Nephron (organoid): Measurements from ENCODE around the gene ZFP36L2.

Source experiments
- H3K27ac Mint-ChIP-seq, 3 experiments: 2 replicates each; pipeline ENCODE4 v1.8.0; 2020; ENCODE audit warnings: mixed read lengths in 3 of 3, mild to moderate bottlenecking in 2 of 3, moderate library complexity in 1 of 3
- H3K27me3 Mint-ChIP-seq: 2 replicates; pipeline ENCODE4 v1.8.0; 2021; ENCODE audit warnings: low read depth, mild to moderate bottlenecking, moderate library complexity, mixed read lengths
- H3K36me3 Mint-ChIP-seq: 2 replicates; pipeline ENCODE4 v1.8.0; 2020; ENCODE audit warnings: low read depth, mixed read lengths
- H3K4me1 Mint-ChIP-seq: 2 replicates; pipeline ENCODE4 v1.8.0; 2020; ENCODE audit warnings: mixed read lengths
- H3K4me3 Mint-ChIP-seq, 3 experiments: 2 replicates each; pipeline ENCODE4 v1.8.0; 2020; ENCODE audit warnings: mild to moderate bottlenecking in 3 of 3, mixed read lengths in 3 of 3, moderate library complexity in 2 of 3
- H3K9me3 Mint-ChIP-seq: 2 replicates; pipeline ENCODE4 v1.8.0; 2020; ENCODE audit warnings: mixed read lengths
- CTCF ChIP-seq, 3 experiments: fragments of 200-600 bp; sonication (generic); IDR thresholded peaks; one replicate each; pipeline ENCODE4 v1.5.0; 2021; ENCODE audit warnings: antibody characterized with exemption in 3 of 3; ENCODE audit not compliant: unreplicated experiment in 3 of 3

ZFP36L2 gene

GRCh38 chr2:43226558-43226954 lies at the start of gene ZFP36L2:
TSS of gene ZFP36L2 (minus strand) at chr2:43226606. CDS start at chr2:43226315, 291 bp downstream.
- Mint-ChIP-seq H3K4me3 (peak within 1 kb of the TSS; percentile 93 to 99 (median 94)), H3K9me3 (no peaks in the 10 kb centered on the region)
- TF ChIP-seq CTCF (IDR thresholded peaks at IDR 0.05; ENCODE audit: unreplicated experiment in 3 of 3): no peak

GRCh38 chr2:43274721-43275120 lies 48.3 kb upstream of the ZFP36L2 start:
- Mint-ChIP-seq H3K27ac (peak overlapping the region; percentile 64 to 94 (median 74)), H3K9me3 (no peaks in the 10 kb centered on the region), H3K27me3 (peaks cover 5% of the 10 kb centered on the region), H3K36me3 (peaks cover 13% of the 10 kb centered on the region), H3K4me1 (peaks cover 61% of the 10 kb centered on the region), H3K4me3 (no peak overlapping the region)
- TF ChIP-seq CTCF (IDR thresholded peaks at IDR 0.05; ENCODE audit: unreplicated experiment in 3 of 3): no peak

More at GRCh38 chr2:43226558-43226954, at the start of gene ZFP36L2:
- Mint-ChIP-seq H3K27me3 (no peaks in the 10 kb centered on the region), H3K4me1 (peaks cover 45% of the 10 kb centered on the region), H3K27ac (peak within 1 kb of the TSS; percentile 85 to 100 (median 94)), H3K36me3 (peaks cover 26% of the 10 kb centered on the region)

GRCh38 chr2:43274055-43274454 lies 47.6 kb upstream of the ZFP36L2 start:
- TF ChIP-seq CTCF (IDR thresholded peaks at IDR 0.05; ENCODE audit: unreplicated experiment in 3 of 3): no peak
- no peaks in the 10 kb centered on the region for H3K9me3 Mint-ChIP-seq
- peak overlapping the region; percentile 64 to 94 (median 74) for H3K27ac Mint-ChIP-seq
- no peak overlapping the region for H3K4me3 Mint-ChIP-seq
- peaks cover 12% of the 10 kb centered on the region for H3K36me3 Mint-ChIP-seq
- H3K4me1 Mint-ChIP-seq: peaks cover 64% of the 10 kb centered on the region
- H3K27me3 Mint-ChIP-seq: peaks cover 5% of the 10 kb centered on the region

- Mint-ChIP-seq H3K4me3 (no peak overlapping the region), H3K27me3 (peaks cover 5% of the 10 kb centered on the region), H3K36me3 (peaks cover 16% of the 10 kb centered on the region), H3K27ac (peak overlapping the region in 2 of 3 experiments; percentile 64 to 94), H3K4me1 (peaks cover 64% of the 10 kb centered on the region), H3K9me3 (no peaks in the 10 kb centered on the region)
- TF ChIP-seq CTCF (IDR thresholded peaks at IDR 0.05; ENCODE audit: unreplicated experiment in 3 of 3): no peak
These were observed 47.1 kb upstream of the ZFP36L2 start for GRCh38 chr2:43273529-43273928.

GRCh38 chr2:43270930-43271615 lies 44.7 kb upstream of the ZFP36L2 start:
- no peaks in the 10 kb centered on the region for H3K9me3 Mint-ChIP-seq
- TF ChIP-seq CTCF (IDR thresholded peaks at IDR 0.05; ENCODE audit: unreplicated experiment in 3 of 3): no peak
- peak overlapping the region in 1 of 3 experiments; percentile 51 for H3K27ac Mint-ChIP-seq
- peaks cover 67% of the 10 kb centered on the region for H3K4me1 Mint-ChIP-seq
- H3K27me3 Mint-ChIP-seq: peaks cover 5% of the 10 kb centered on the region
- H3K4me3 Mint-ChIP-seq: no peak overlapping the region
- H3K36me3 Mint-ChIP-seq: peaks cover 16% of the 10 kb centered on the region

- H3K36me3 Mint-ChIP-seq: peaks cover 16% of the 10 kb centered on the region
- H3K27ac Mint-ChIP-seq: peak overlapping the region; percentile 18 to 92 (median 80)
- no peak for TF ChIP-seq CTCF (IDR thresholded peaks at IDR 0.05; ENCODE audit: unreplicated experiment in 3 of 3)
- no peaks in the 10 kb centered on the region for H3K9me3 Mint-ChIP-seq
- no peak overlapping the region for H3K4me3 Mint-ChIP-seq
- peaks cover 67% of the 10 kb centered on the region for H3K4me1 Mint-ChIP-seq
- peaks cover 5% of the 10 kb centered on the region for H3K27me3 Mint-ChIP-seq
These were observed 44.1 kb upstream of the ZFP36L2 start for GRCh38 chr2:43270461-43270860.
